Epithelial cell of esophagus (primary cell): ENCODE measurements around the gene RNLS.
A peak's percentile ranks its signal among the peaks of the same experiment; 100 is the strongest.

Source experiments
- DNase-seq: peaks from one replicate; pipeline ENCODE4 v3.0.0; 2010; ENCODE audit warnings: low read depth
- H3K4me3 ChIP-seq: 2 replicates; pipeline ENCODE4 v1.5.1; 2011; ENCODE audit warnings: mild to moderate bottlenecking, low read length, control low read depth
- CTCF ChIP-seq: IDR thresholded peaks from 2 replicates; pipeline ENCODE4 v1.5.1; 2011; ENCODE audit warnings: low read depth, mild to moderate bottlenecking, low read length, control low read depth, inconsistent platforms; ENCODE audit not compliant: insufficient read depth; ENCODE audit errors: missing control alignments

The RNLS gene

GRCh38 chr10:88583584-88583957 is 453 bp upstream of the RNLS start:
- H3K4me3 ChIP-seq = peak overlapping the region; percentile 73
- no peak for TF ChIP-seq CTCF
- DNase-seq = no peak

GRCh38 chr10:88582411-88582805 is 710 bp downstream of the RNLS start:
- no peak for TF ChIP-seq CTCF
- DNase-seq = no peak

GRCh38 chr10:88565072-88565471 is 18.0 kb downstream of the RNLS start:
- no peak overlapping the region for H3K4me3 ChIP-seq
- peak; percentile 29 for TF ChIP-seq CTCF
- peak; percentile 40 for DNase-seq

More at GRCh38 chr10:88582411-88582805, 710 bp downstream of the RNLS start:
- H3K4me3 ChIP-seq = peak overlapping the region; percentile 73

- TF ChIP-seq CTCF = no peak
- no peak overlapping the region for H3K4me3 ChIP-seq
- no peak for DNase-seq
These were observed 21.0 kb downstream of the RNLS start for GRCh38 chr10:88562152-88562551.

DNA sequence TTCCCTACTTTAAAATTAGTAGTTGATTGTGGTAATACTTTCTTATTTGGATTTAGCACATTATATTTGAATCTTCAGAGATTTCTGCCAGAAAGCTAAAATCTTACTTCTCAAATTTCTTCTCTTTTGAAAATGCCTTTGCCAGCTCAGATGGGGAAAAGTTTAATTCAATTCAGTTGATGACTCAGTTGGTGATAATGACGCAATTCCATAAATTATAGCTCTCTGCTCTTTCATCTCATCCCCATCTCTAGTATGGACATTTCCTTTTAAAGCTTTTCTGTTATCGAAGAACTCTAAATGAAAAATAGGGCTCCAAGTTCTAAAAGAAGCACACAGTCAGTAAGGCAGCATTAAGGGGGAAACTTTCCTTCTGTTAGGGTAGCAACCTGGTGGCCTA is 25.5 kb downstream of the RNLS start:
- no peak for TF ChIP-seq CTCF
- DNase-seq = peak; percentile 47
- no peak overlapping the region for H3K4me3 ChIP-seq

DNA sequence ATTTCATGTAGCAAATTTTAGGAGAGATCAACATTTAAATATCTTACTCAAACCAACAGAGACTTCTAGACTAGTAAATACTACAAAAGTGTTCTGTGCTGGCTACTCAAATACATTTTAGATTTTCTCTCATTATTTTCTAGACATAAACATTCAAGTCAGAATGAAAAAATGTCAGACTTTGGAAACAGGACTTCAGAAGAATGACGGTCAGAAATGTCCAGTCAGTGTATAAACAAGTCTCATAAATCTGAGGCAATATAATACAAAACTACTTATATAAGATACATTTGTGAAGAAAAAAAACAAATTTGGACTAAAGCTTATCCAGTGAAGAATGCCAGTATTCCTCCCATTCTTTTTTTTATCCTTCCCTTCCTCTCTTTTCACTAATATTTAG is 25.9 kb downstream of the RNLS start:
- TF ChIP-seq CTCF = no peak
- DNase-seq = no peak

GRCh38 chr10:88555190-88555908 is 27.8 kb downstream of the RNLS start:
- peak; percentile 61 for DNase-seq

More for the DNA sequence above, 25.9 kb downstream of the RNLS start:
- no peak overlapping the region for H3K4me3 ChIP-seq

More at GRCh38 chr10:88555190-88555908, 27.8 kb downstream of the RNLS start:
- TF ChIP-seq CTCF = no peak
- H3K4me3 ChIP-seq = no peak overlapping the region
